ENCODE results near the gene PSME1. TPM values are rescaled to one million over a fixed set of nuclear protein-coding genes. Genes with fewer than 3 reads are reported as not detected.

Gene PSME1
- total RNA-seq, 2 donors from 2014 or later: 68.6 to 108 TPM

DNA sequence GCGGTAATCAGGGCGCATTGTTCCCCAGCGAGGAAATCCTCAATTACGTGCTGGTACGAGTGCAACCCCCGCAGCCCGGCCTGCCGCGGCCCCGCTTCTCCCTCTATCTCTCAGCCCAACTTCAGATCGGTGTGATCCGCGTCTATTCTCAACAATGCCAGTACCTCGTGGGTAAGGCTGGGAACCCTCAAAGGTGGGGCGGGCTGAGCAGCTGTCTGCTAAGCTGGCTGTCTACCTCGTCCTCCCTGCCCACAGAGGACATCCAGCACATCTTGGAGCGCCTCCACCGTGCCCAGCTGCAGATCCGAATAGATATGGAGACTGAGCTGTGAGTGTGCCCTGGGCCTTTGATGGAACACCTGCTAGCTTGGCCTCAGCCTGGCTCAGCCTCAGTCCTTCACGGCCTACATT lies 36.9 kb downstream of the PSME1 start:
- peak overlapping the region; percentile 85 for H3K4me3 ChIP-seq (ENCODE audit: low read length)
- Mint-ChIP-seq H3K27me3 (ENCODE audit: insufficient read depth) (no peaks in the 10 kb centered on the region), H3K36me3 (ENCODE audit: low read depth) (peaks cover 29% of the 10 kb centered on the region), H3K9me3 (no peaks in the 10 kb centered on the region), H3K4me1 (no peaks in the 10 kb centered on the region), H3K27ac (no peak overlapping the region), H3K4me3 (peak overlapping the region; percentile 76)
- no peak for TF ChIP-seq CTCF (conservative IDR thresholded peaks at IDR 0.05)
- no peaks in the 10 kb centered on the region for H3K4me1 ChIP-seq (ENCODE audit: control insufficient read depth, insufficient read depth, low read length)
- H3K9ac ChIP-seq (ENCODE audit: extremely low read depth, low read length, poor library complexity, severe bottlenecking): no peak overlapping the region
- H3K9me3 ChIP-seq (ENCODE audit: control insufficient read depth, low read length): no peaks in the 10 kb centered on the region
- 91 to 98% methylated on average over 11 to 20 of the region's 20 CpGs for WGBS, 2 experiments (ENCODE audit: insufficient coverage in 1 of 2, insufficient read length in 1 of 2)
- peaks cover 7% of the 10 kb centered on the region for H3K36me3 ChIP-seq (ENCODE audit: control insufficient read depth, insufficient read depth, low read length)
- H3K27ac ChIP-seq (ENCODE audit: low read depth, low read length): no peak overlapping the region
- no peaks in the 10 kb centered on the region for H3K27me3 ChIP-seq (ENCODE audit: control insufficient read depth, insufficient read depth, low read length, poor library complexity, severe bottlenecking)
- DNase-seq: no peak

DNA sequence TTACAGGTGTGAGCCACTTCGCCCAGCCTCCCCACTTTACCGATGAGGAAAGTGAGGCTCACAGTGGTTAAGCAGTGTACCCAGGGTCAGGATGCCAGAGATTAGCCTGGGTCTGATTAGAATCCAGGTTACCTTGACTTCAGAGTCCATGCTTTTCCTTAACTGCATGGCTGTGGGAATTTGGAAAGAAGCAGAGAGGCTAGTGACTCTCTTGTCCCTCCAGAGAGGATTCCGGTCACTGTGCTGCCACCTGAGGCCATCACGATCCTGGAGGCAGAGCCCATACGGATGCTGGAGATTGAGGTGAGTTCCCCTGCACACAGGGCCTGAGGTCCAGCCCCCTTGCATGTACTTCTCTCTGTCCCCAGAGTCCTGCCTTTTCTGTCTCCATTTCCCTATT lies 40.6 kb downstream of the PSME1 start:
- DNase-seq: no peak

DNA sequence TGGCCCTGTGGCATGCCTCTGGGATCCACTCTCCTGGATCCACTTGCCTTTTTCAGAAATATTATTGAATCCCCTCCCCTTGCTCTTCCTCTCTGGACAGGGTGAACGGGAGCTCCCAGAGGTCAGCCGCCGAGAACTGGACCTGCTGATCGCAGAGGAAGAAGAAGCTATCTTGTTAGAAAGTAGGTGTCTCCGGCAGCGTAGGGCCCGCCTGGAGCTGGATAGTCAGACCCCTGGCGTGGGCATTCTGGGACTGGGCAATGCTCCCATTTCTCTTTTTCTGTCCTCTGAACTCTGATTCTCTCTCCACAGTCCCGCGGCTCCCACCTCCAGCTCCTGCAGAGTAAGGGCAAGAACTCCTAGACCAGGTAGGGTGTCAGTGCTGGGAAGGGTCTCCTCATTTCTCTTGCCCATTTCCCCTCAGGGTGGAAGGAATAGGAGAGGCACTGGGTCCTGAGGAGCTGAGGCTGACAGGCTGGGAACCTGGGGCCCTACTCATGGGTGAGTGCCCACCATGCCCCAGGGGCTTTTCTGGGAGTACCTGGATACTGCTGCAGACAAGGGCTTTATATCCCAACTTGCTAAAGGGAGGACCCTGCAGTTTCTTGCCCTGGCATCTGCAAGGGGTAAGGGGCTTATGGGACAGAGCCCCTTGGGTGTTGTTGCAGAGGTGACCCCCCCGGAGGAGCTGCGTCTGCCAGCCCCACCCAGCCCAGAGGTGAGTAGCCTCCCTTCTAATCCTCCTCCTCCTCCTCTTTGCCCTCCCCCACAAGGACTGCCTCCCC lies 41.2 kb downstream of the PSME1 start:
- DNase-seq: no peak
- Mint-ChIP-seq H3K27ac (peak overlapping the region; percentile 19), H3K9me3 (no peaks in the 10 kb centered on the region), H3K4me1 (no peaks in the 10 kb centered on the region), H3K36me3 (ENCODE audit: low read depth) (peaks cover 54% of the 10 kb centered on the region), H3K27me3 (ENCODE audit: insufficient read depth) (no peaks in the 10 kb centered on the region), H3K4me3 (no peak overlapping the region)
- H3K36me3 ChIP-seq (ENCODE audit: control insufficient read depth, insufficient read depth, low read length): peaks cover 35% of the 10 kb centered on the region
- H3K4me1 ChIP-seq (ENCODE audit: control insufficient read depth, insufficient read depth, low read length): no peaks in the 10 kb centered on the region
- no peaks in the 10 kb centered on the region for H3K9me3 ChIP-seq (ENCODE audit: control insufficient read depth, low read length)
- H3K4me3 ChIP-seq (ENCODE audit: low read length): no peak overlapping the region
- no peak overlapping the region for H3K9ac ChIP-seq (ENCODE audit: extremely low read depth, low read length, poor library complexity, severe bottlenecking)
- WGBS, 2 experiments (ENCODE audit: insufficient coverage in 1 of 2, insufficient read length in 1 of 2): 94 to 98% methylated on average over 7 to 12 of the region's 12 CpGs
- no peak for TF ChIP-seq CTCF (conservative IDR thresholded peaks at IDR 0.05)
- no peaks in the 10 kb centered on the region for H3K27me3 ChIP-seq (ENCODE audit: control insufficient read depth, insufficient read depth, low read length, poor library complexity, severe bottlenecking)
- no peak overlapping the region for H3K27ac ChIP-seq (ENCODE audit: low read depth, low read length)

More for the DNA sequence above, 40.6 kb downstream of the PSME1 start:
- no peaks in the 10 kb centered on the region for H3K4me1 ChIP-seq (ENCODE audit: control insufficient read depth, insufficient read depth, low read length)
- Mint-ChIP-seq H3K9me3 (no peaks in the 10 kb centered on the region), H3K27ac (no peak overlapping the region), H3K4me3 (no peak overlapping the region), H3K4me1 (no peaks in the 10 kb centered on the region), H3K36me3 (ENCODE audit: low read depth) (peaks cover 54% of the 10 kb centered on the region), H3K27me3 (ENCODE audit: insufficient read depth) (no peaks in the 10 kb centered on the region)
- WGBS, 2 experiments (ENCODE audit: insufficient coverage in 1 of 2, insufficient read length in 1 of 2): 91 to 93% methylated on average over 5 of the region's 5 CpGs
- TF ChIP-seq CTCF (conservative IDR thresholded peaks at IDR 0.05): no peak
- H3K9me3 ChIP-seq (ENCODE audit: control insufficient read depth, low read length): no peaks in the 10 kb centered on the region
- no peak overlapping the region for H3K9ac ChIP-seq (ENCODE audit: extremely low read depth, low read length, poor library complexity, severe bottlenecking)
- peaks cover 35% of the 10 kb centered on the region for H3K36me3 ChIP-seq (ENCODE audit: control insufficient read depth, insufficient read depth, low read length)
- H3K4me3 ChIP-seq (ENCODE audit: low read length): no peak overlapping the region
- no peak overlapping the region for H3K27ac ChIP-seq (ENCODE audit: low read depth, low read length)
- no peaks in the 10 kb centered on the region for H3K27me3 ChIP-seq (ENCODE audit: control insufficient read depth, insufficient read depth, low read length, poor library complexity, severe bottlenecking)

Measured in endodermal cell (in vitro differentiated cells).